Stimulated activated CD8-positive, alpha-beta memory T cell treated with anti-CD3 and anti-CD28 coated beads, Interleukin-4, amount 100 ng/mL, for 24 hours (primary cell): ENCODE measurements around the gene RENBP.
A peak's percentile ranks its signal among the peaks of the same experiment; 100 is the strongest.
"Not testable (repeated sequence)": the region's sequence is repeated elsewhere in the genome, so short reads cannot be mapped to it uniquely, and the experiment has no call there.

Experiments used
- DNase-seq: peaks from one replicate; pipeline ENCODE4 v3.0.0-alpha.2; 2020; ENCODE audit warnings: low read depth

The RENBP gene

GRCh38 chrX:153944140-153944799 is at the start of gene RENBP:
RENBP (minus strand) TSS chrX:153944643; CDS start chrX:153944610, 33 bp downstream.
- no peak for DNase-seq

DNA sequence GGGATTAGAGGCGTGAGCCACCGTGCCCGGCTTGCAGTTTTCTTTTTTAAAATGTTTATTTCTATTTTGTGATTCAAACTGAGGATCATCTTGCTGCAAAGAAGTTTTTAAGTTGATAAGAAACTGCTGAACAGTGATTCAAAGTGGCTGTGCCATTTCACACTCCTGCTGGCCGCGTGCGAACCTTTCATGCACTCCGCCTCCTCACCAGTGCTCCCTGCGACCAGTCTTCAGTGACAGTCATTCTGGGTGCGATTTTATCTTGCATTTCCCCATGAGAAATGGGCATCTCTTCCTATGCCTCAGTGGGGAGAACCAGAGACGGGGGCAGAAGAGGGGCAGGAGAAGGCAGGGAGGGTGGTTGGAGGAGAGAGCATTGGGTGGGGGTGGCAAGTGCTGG is 49.5 kb upstream of the RENBP start:
- DNase-seq, result no peak

GRCh38 chrX:153993079-153993478 is 48.6 kb upstream of the RENBP start:
- DNase-seq, result no peak

DNA sequence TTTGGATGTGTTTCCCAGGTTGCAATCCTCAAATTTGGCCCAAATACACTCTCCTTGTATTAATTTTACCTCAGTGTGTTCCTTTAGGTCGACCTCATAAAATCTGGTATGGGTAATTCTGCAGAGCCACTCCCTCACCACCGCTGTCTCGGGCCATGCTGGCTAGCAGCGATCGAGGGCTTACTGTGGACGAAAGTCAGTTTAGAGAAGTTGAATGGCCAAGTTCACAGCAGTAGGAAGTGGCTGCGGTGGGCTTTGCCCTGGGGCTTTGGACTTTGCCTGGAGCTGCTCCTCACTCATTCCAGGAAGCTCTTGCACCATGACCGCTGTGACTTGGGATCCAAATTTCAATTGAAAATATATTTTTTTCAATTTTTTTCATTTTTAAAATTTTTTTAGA is 47.7 kb upstream of the RENBP start:
- DNase-seq, result no peak

GRCh38 chrX:153991013-153991580 is 46.7 kb upstream of the RENBP start:
- DNase-seq, result no peak

DNA sequence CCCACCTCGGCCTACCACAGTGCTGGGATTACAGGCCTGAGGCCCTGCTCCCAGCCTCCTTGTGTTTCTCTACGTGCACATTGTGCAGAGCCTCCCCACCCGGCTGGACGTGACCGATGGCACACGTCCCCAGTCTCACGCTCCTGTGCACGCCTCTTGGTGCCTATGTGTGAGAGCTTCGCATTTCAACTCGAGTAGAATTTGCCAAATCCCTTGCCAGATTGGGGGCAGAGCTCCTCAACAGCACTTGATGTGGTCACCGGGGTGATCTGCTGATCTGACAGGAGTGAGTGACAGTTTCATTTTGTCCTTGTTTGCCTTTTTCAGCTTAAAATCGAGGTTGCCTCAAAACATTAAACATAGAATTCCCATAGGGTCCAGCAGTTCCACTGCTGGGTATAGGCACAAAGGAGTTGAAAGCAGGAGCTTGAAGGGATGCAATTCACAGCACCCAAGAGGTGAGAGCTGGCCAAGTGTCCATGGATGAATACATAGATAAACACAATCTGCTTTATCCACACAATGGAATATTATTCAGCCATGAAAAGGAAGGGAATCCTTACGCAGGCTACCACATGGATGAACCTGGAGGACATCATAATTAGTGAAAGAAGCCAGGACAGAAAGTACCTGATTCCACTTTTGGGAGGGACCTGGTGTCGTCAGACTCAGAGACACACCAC is 45.7 kb upstream of the RENBP start:
- no peak for DNase-seq

GRCh38 chrX:153988493-153988892 is 44.0 kb upstream of the RENBP start:
- DNase-seq, result no peak

- no peak for DNase-seq
These were observed 40.1 kb upstream of the RENBP start for GRCh38 chrX:153984351-153985178.

GRCh38 chrX:153983321-153983801 is 38.9 kb upstream of the RENBP start:
- DNase-seq, result no peak

- DNase-seq, result no peak
These were observed 37.5 kb upstream of the RENBP start for GRCh38 chrX:153981771-153982533.

- DNase-seq, result no peak
These were observed 36.8 kb upstream of the RENBP start for GRCh38 chrX:153981231-153981630.

GRCh38 chrX:153980394-153980793 is 36.0 kb upstream of the RENBP start:
- DNase-seq, result not testable (repeated sequence)

DNA sequence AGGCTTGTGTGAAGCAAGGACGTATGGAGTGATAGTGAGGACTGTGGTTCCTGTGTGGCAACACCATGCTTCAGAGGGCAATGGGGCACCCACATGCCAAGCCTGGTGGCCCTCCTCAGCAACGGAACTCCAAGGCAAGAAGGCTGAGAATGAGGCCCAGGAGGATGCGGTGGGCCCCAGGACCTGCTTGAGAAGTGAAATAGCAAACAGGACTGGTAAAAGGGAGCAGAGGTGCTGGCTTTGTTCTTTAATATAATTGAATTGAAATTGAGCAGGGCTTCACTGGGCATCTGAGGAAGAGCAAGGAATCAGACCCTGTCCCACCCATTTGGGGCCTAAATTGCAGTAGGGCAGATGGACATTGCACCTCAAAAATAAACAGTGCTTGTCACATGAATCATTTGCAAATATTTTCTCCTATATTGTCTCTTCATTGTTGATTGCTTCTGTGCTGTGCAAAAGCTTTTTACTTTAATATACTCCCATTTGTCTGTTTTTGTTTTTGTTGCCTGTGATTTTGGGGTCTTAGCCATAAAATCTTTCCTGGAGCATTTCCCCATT is 30.4 kb upstream of the RENBP start:
- no peak for DNase-seq

DNA sequence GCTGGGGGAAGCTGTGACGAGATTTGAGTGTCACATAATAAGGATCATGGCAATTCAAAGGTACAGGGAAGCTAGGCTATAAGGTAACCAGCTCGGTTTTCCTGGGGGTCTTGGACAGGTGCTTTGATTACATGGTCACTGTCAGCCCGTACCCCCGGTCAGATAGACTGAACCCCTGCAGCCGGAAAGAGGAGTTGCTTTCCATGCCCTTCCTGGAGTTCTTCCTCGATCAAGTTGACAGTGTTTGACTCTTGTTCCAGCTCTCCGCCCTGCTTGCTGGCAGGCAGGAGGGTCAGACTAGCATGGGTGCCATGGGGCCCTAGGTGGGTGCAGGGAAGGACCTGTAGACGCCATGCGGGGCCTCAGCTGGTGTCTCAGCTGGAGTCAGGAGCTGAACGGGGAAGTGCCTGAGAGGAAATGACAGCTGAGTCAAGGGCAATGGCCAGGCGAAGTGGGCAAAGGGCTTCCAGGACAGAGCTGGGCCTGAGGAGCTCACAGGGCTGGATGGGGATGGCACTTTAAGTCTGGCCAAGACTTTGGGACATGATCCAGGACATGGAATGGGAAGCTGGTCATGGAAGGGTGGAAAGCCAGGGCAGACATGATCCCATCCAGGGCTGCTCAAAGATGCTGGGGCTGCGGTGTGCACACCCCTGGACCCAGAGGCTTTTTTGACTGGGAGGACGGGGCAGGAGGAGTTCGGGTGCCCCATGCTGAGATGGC is 29.7 kb upstream of the RENBP start:
- no peak for DNase-seq

GRCh38 chrX:153973127-153974002 is 28.9 kb upstream of the RENBP start:
- no peak for DNase-seq

DNA sequence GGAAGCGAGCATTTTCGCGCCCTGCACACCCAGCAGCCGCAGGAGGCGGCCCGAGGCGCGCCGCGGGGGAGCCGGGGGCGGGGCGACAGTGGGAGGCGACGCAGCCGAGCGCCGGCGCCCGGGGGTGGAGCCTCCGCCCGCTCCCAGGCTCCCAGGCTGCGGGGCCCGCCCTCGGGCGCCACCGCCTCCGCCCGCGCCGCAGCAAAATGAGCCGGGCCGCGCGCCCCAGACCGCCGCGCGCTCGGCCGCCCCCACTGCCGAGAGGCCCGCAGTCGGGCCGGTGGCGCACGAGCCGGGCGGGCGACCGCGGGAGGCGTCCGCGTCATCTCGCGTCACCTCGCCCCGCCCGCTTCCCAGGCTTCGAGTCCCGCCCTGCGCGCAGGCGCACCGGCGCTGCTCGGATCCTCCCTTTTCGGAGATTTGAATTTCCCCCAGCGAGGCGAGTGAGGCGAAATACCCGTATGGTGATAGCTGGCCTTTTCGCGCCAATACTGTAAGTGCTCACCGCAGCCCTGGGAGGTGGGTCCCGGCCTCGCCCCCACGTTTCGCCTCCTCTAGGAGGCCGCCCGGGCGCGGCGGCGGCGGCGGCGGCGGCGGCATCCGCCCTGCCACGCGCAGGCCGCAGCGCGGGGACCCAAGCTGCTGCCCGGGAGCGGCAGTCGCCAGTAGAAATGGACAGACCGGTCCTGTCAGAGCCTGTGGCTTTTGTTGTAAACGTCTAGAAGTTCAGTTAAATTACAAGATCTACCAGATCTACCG is 28.1 kb upstream of the RENBP start, which contains the start of gene TMEM187:
TSS of gene TMEM187 (plus strand) at position 387 of the 759 bp plus-strand sequence. CDS start 9,309 bp downstream, outside the sequence.
- DNase-seq, result peak; percentile 87

GRCh38 chrX:153971450-153972367 is 27.3 kb upstream of the RENBP start, which contains the start of gene HCFC1:
HCFC1 (minus strand) TSS chrX:153971818; CDS start chrX:153970840, 978 bp downstream.
- peak; percentile 89 for DNase-seq

GRCh38 chrX:153971124-153971449 is 26.6 kb upstream of the RENBP start:
- DNase-seq, result peak; percentile 88
